Measurements from ENCODE around the gene ELOVL5. TPM values are rescaled to one million over a fixed set of nuclear protein-coding genes. Genes with fewer than 3 reads are reported as not detected.

The ELOVL5 gene
- total RNA-seq, 1 experiment from 2014 or later: 121 TPM

- H2BK12ac ChIP-seq (ENCODE audit: insufficient read length, low read depth, low read length): no peak overlapping the region
- no peaks in the 10 kb centered on the region for H3K9me3 ChIP-seq (ENCODE audit: control insufficient read depth, low read depth, low read length)
- no peaks in the 10 kb centered on the region for H4K20me1 ChIP-seq (ENCODE audit: control insufficient read depth, insufficient read depth, insufficient read length)
- no peak overlapping the region for H2AFZ ChIP-seq (ENCODE audit: low read length)
- H3K27ac Mint-ChIP-seq: no peak overlapping the region
- no peak overlapping the region for H3K9ac ChIP-seq (ENCODE audit: extremely low read depth, insufficient read length, low read length)
- H3K14ac ChIP-seq (ENCODE audit: insufficient read depth, low read length): no peak overlapping the region
- no peak overlapping the region for H2BK5ac ChIP-seq (ENCODE audit: insufficient read length, low read length)
- H3T11ph ChIP-seq (ENCODE audit: low read length): no peak overlapping the region
- H2BK15ac ChIP-seq (ENCODE audit: low read depth, low read length): no peak overlapping the region
- H3K18ac ChIP-seq (ENCODE audit: insufficient read length, low read depth, low read length): no peak overlapping the region
- no peak overlapping the region for H3K4me3 Mint-ChIP-seq
- no peak overlapping the region for H4K8ac ChIP-seq (replicated peaks; ENCODE audit: insufficient read length, low read depth, low read length)
- no peak overlapping the region for H4K91ac ChIP-seq (ENCODE audit: insufficient read length, low read depth, low read length)
- H3K4me2 ChIP-seq (ENCODE audit: insufficient read depth, insufficient read length, low read length): no peak overlapping the region
- no peaks in the 10 kb centered on the region for H3K23me2 ChIP-seq (ENCODE audit: insufficient read length, low read depth, low read length, poor library complexity, severe bottlenecking)
- no peak for DNase-seq
- H3K4me1 ChIP-seq (ENCODE audit: insufficient read depth, low read length): no peaks in the 10 kb centered on the region
- no peaks in the 10 kb centered on the region for H3K36me3 Mint-ChIP-seq (ENCODE audit: insufficient read depth in 1 of 3, low read depth in 3 of 3)
- no peak overlapping the region for H3K56ac ChIP-seq (ENCODE audit: insufficient read length, low read depth, low read length)
- no peak overlapping the region for H2AK5ac ChIP-seq (ENCODE audit: insufficient read length, low read length)
- H4K5ac ChIP-seq (ENCODE audit: insufficient read length, low read depth, low read length): no peak overlapping the region
- H2BK20ac ChIP-seq (ENCODE audit: low read depth, low read length, poor library complexity, severe bottlenecking): no peak overlapping the region
- H3K4ac ChIP-seq (ENCODE audit: low read depth, low read length): no peak overlapping the region
- no peak overlapping the region for H3K27ac ChIP-seq (ENCODE audit: insufficient read length, low read depth, low read length)
- H3K9me3 Mint-ChIP-seq: no peaks in the 10 kb centered on the region
- H3K79me2 ChIP-seq (ENCODE audit: insufficient read depth, low read length): no peaks in the 10 kb centered on the region
- no peaks in the 10 kb centered on the region for H3K27me3 ChIP-seq (ENCODE audit: insufficient read depth, low read length)
- no peak overlapping the region for H2BK120ac ChIP-seq (ENCODE audit: low read depth, low read length, poor library complexity, severe bottlenecking)
- no peaks in the 10 kb centered on the region for H3K79me1 ChIP-seq (ENCODE audit: insufficient read depth, low read depth, low read length, poor library complexity, severe bottlenecking)
- H3K23ac ChIP-seq (ENCODE audit: insufficient read length, low read depth, low read length): no peak overlapping the region
- 100% methylated on average over 2 of the region's 3 CpGs for WGBS (ENCODE audit: extremely low coverage, insufficient read length, low lambda C conversion rate)
- no peaks in the 10 kb centered on the region for H3K27me3 Mint-ChIP-seq (ENCODE audit: low read depth)
- no peak for TF ChIP-seq CTCF (conservative IDR thresholded peaks at IDR 0.05)
- H3K4me1 Mint-ChIP-seq: no peaks in the 10 kb centered on the region; a peak in 1 of 4 replicates
Observed at GRCh38 chr6:53252177-53252692, 96.5 kb downstream of the ELOVL5 start.

All from H9 (cell line).